GM12801 (cell line): ENCODE results near the gene PHLDA1.

Source experiments
- TF ChIP-seq, protein P1 (sequence below): IDR thresholded peaks from one replicate; pipeline ENCODE4 v1.5.1; 2011; ENCODE audit warnings: control low read depth; ENCODE audit not compliant: insufficient read length; ENCODE audit errors: extremely low read depth

The PHLDA1 gene

DNA sequence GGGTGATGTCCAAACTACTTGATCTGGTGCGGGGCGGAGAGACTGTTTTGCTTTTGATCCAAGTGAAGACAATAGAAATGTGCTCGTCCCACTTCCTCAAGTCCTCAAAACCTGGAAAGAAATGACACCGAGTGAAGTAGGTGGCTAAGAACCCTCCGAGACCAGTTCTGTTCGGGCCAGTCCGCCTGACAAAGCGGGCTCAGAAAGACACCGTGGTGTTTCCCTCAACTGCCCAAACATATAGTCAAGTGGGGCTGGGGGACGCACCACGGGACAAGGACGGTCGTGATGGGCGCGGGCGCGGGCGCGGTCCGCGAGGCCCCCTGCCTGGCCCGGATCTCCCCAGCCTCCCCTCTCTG, 1.6 kb downstream of the PHLDA1 start:
- TF ChIP-seq, protein P1, sequence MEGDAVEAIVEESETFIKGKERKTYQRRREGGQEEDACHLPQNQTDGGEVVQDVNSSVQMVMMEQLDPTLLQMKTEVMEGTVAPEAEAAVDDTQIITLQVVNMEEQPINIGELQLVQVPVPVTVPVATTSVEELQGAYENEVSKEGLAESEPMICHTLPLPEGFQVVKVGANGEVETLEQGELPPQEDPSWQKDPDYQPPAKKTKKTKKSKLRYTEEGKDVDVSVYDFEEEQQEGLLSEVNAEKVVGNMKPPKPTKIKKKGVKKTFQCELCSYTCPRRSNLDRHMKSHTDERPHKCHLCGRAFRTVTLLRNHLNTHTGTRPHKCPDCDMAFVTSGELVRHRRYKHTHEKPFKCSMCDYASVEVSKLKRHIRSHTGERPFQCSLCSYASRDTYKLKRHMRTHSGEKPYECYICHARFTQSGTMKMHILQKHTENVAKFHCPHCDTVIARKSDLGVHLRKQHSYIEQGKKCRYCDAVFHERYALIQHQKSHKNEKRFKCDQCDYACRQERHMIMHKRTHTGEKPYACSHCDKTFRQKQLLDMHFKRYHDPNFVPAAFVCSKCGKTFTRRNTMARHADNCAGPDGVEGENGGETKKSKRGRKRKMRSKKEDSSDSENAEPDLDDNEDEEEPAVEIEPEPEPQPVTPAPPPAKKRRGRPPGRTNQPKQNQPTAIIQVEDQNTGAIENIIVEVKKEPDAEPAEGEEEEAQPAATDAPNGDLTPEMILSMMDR, result no peak

DNA sequence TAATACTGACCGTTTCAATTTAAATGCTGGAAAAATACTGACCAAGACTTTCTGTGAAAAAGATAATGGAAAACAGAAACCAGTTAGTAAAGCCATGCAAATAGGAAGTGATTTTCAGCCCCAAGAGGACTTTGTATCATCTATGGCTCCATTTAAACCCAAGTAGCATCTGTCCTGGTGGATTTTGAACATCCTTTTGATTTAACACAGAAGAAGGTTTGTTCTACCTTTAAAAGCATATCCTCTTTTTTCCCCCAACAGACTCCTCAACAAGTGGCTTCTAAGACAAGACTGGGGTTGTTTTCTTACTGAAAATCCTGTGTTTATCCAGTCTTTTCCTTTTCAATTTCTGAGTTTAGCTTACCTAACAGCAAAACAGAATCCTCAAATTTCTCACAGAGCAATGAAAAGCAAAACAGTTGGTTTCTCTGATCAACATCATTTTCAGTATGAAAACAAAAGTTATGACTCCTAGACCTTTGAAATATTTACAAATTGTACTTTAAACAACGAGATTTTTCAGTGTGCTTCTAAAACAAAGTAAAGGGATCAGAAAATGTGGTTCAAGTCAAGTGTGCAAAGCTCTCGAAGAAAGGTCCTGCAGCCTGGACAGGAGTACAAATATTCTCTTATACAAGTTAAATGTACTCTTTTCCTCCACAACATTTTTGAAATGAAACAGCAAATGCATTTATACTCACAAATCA, 2.9 kb downstream of the PHLDA1 start:
- TF ChIP-seq, protein P1, result no peak

DNA sequence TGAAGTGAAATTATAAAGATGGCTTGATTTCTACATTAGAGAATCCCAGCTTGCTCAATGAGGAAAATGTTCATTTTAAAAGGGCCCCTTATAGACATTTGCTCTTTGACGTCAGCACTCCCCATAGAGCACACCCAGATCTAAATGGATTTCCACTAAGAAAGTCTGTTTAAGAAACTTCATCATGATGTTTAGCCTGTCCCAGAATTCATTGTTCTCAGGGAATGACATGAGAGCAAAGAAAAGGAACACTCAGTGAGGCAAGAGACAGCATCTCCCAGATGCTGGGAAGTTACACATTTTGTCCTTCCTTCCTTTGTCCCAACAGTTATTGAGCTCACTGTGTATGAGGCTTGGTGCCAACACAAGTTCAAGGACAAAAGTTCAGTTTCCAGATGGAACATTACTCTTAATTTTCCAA, 4.9 kb downstream of the PHLDA1 start:
- TF ChIP-seq, protein P1, result no peak

DNA sequence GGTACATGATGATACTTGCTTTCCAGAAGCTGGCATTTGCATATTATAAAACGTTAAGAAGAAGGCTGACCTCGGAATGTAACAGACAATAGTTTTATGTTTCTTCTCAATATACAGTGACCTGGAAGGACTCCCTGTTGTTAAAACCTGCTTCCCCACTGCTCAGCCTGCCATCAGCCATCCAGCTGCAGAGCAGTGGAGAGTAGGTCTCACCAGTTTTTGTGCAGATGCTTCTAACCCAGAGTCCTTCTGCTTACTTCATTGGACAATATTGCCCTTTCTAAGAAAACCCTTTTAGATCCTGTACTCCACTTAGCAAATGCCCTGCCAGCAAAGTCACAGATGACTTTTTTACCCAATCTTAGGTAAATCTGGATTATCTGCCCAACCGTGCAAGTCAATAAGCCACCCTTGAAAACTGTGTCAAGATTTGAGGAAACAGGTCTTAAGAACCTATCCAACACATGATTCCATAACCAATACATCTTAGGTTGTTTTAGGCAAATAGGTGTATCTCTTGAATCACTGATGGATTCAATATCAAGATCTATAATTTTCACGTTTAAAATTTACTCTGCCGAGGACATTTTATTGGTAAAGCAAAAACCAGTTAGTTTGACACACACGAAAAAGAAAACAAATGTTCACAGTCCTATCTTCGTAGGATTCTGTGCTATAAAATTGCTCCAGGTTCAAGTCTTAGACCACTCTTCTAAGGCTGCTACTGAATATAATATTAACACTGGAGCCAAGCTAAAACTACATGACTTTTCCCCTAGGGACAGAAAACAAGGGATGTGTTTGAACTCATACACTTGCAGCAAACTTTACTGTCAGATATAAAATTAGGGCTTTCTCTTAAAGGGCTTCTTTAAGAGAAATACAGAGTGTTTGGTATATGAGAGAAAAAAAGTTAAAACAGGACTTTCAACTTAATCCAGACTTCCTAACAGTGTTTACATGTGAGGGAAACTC, 5.7 kb downstream of the PHLDA1 start:
- TF ChIP-seq, protein P1, result no peak

DNA sequence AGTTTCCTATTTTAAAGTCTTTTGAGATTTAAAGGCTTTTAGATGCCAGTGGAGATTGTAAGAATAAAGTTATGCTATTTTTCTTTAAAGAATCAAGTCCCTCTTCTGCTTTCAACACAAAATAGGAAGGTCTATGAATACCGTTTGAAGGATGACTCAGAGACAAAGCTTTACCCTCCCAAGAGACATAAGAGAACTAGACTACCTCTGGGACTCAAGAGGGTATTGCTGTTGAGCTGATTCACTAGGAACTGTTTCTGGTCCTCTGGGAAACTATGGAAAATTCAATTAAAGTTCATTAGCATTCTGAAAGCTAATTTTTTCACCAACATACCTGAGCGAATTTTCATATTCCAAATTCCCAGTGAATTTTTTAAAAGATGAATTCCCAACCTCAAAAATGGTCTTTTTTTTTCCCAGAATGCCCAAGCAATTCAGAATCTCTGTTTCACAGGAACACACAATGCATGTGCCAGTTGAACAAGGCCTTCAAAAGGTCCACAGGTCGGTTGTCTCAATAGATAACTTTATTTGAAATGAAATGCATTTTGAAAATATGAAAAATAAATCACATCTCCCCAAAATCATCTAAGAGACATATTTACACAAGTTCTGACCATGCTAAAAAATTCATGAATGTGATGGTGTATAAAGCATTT, 6.5 kb downstream of the PHLDA1 start:
- TF ChIP-seq, protein P1, result no peak

DNA sequence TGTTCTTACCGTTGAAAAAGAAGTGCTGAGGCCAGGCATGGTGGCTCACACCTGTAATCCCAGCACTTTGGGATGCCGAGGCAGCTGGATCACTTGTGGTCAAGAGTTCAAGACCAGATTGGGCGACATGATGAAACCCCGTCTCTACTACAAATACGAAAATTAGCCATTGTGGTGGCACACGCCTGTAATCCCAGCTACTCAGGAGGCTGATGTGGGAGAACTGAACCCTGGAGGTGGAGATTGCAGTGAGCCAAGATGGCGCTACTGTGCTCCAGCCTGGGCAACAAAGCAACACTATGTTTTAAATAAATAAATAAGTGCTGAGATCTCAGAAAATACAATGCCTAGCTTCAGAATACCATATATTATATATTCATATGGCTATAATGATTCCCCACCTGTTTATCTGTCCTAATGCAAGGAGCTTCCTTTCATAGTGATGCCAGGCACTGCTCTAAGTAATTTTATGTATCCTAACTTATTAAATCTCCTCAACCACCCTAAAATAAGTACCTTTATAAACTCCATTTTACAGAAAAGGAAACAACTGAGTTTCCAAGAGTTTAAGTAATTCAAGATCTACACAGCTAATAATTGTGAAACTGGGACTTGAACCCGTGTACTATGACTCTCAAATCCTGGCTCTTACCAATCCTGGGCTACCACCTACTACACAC, 7.3 kb downstream of the PHLDA1 start:
- TF ChIP-seq, protein P1, result no peak
